Endothelial cell of umbilical vein (primary cell): ENCODE measurements around the gene TSPAN10. TPM values are rescaled to one million over a fixed set of nuclear protein-coding genes. Genes with fewer than 3 reads are reported as not detected.

ENCODE experiments used
- BruUV-seq: library from RNA; stranded (reverse); fragments of 400-500 nt; replicated peaks from 2 replicates; lab custom pipeline; 2021; lab: Mats Ljungman, UMichigan
- CTCF ChIA-PET: fragments of 300-600, 350-600 bp; sonication (Branson Sonifier 250); formaldehyde crosslinking; loops from one replicate; lab custom pipeline; 2021; ENCODE audit warnings: antibody characterized with exemption, inconsistent platforms; lab: Charles Lee
- POLR2A ChIA-PET: fragments of 300-600, 350-600 bp; sonication (Branson Sonifier 250); formaldehyde crosslinking; loops from one replicate; lab custom pipeline; 2021; ENCODE audit warnings: antibody characterized with exemption, inconsistent platforms; lab: Charles Lee
- DNase-seq: peaks from one replicate; pipeline ENCODE4 v3.0.0-alpha.2; 2011; ENCODE audit warnings: low read depth, low spot score
- FAIRE-seq: peaks from 2 replicates; lab custom pipeline; 2011; peaks lifted over from hg19 to GRCh38; lab: Jason Lieb, UNC
- H2AFZ ChIP-seq: 2 replicates; pipeline ENCODE4 v1.6.0; 2012; ENCODE audit warnings: low read depth, low read length, control low read depth, inconsistent platforms
- H3K27ac ChIP-seq: 2 replicates; pipeline ENCODE4 v1.5.1; 2011; ENCODE audit warnings: low read depth, mild to moderate bottlenecking, control low read depth, low read length, moderate library complexity; ENCODE audit not compliant: insufficient read depth
- H3K27me3 ChIP-seq, 2 experiments: 2 replicates each; pipeline versions ENCODE4 v1.6.0 to v1.6.1; 2011; ENCODE audit warnings: low read length in 2 of 2, mixed read lengths in 1 of 2; ENCODE audit not compliant: control insufficient read depth in 2 of 2, insufficient read depth in 2 of 2
- H3K36me3 ChIP-seq, 2 experiments: 2 replicates in 1 of 2; 3 replicates in 1 of 2; pipeline ENCODE4 v1.5.1; 2011; ENCODE audit warnings: low read length in 2 of 2, mild to moderate bottlenecking in 1 of 2, moderate library complexity in 1 of 2; ENCODE audit not compliant: control insufficient read depth in 2 of 2, insufficient read depth in 2 of 2; ENCODE audit errors: extremely low read depth in 1 of 2
- H3K4me1 ChIP-seq: 3 replicates; pipeline ENCODE4 v1.5.1; 2011; ENCODE audit warnings: mild to moderate bottlenecking, low read length; ENCODE audit not compliant: control insufficient read depth, insufficient read depth; ENCODE audit errors: extremely low read depth
- H3K4me2 ChIP-seq: 2 replicates; pipeline ENCODE4 v1.6.1; 2011; ENCODE audit warnings: low read length, control low read depth, mixed read lengths; ENCODE audit not compliant: insufficient read depth
- H3K4me3 ChIP-seq, 3 experiments: fragments of 200-600 bp in 1 of 3; sonication (generic), shearing (Covaris generic) in 1 of 3; replicated peaks in 1 of 3; 2 replicates each; pipeline ENCODE4 v1.5.1; 2011 to 2016; ENCODE audit warnings: control low read depth in 3 of 3, low read length in 3 of 3, mild to moderate bottlenecking in 2 of 3, inconsistent platforms in 1 of 3, low read depth in 1 of 3, moderate library complexity in 1 of 3; ENCODE audit not compliant: insufficient read depth in 1 of 3
- H3K79me2 ChIP-seq: 2 replicates; pipeline ENCODE4 v1.6.0; 2012; ENCODE audit warnings: low read length, inconsistent platforms; ENCODE audit not compliant: control insufficient read depth, insufficient read depth
- H3K9ac ChIP-seq: replicated peaks from 2 replicates; pipeline ENCODE3; 2011; ENCODE audit warnings: low read length, control low read depth; ENCODE audit not compliant: insufficient read depth; ENCODE audit errors: extremely low read depth
- H3K9me1 ChIP-seq: replicated peaks from 3 replicates; pipeline ENCODE4 v1.6.0; 2011; ENCODE audit warnings: mild to moderate bottlenecking, low read length; ENCODE audit not compliant: control insufficient read depth, insufficient read depth; ENCODE audit errors: extremely low read depth
- H3K9me3 ChIP-seq: replicated peaks from 2 replicates; pipeline ENCODE4 v1.5.1; 2012; ENCODE audit warnings: low read length, inconsistent platforms; ENCODE audit not compliant: control insufficient read depth, insufficient read depth
- H4K20me1 ChIP-seq: replicated peaks from 2 replicates; pipeline ENCODE3; 2011; ENCODE audit warnings: mild to moderate bottlenecking, low read length; ENCODE audit not compliant: control insufficient read depth, insufficient read depth; ENCODE audit errors: extremely low read depth
- EZH2 ChIP-seq: IDR thresholded peaks from 2 replicates; pipeline ENCODE4 v1.6.1; 2012; ENCODE audit warnings: borderline replicate concordance, low read depth, mild to moderate bottlenecking, moderate library complexity, low read length, inconsistent platforms; ENCODE audit not compliant: severe bottlenecking
- FOS ChIP-seq: IDR thresholded peaks from 2 replicates; pipeline ENCODE4 v1.6.1; 2011; ENCODE audit warnings: mild to moderate bottlenecking, low read length, moderate library complexity, borderline replicate concordance; ENCODE audit not compliant: insufficient read depth
- GATA2 ChIP-seq: IDR thresholded peaks from 2 replicates; pipeline ENCODE4 v1.7.0; 2011; ENCODE audit warnings: low read depth, mild to moderate bottlenecking, moderate library complexity, mixed read lengths, low read length; ENCODE audit not compliant: insufficient read length, insufficient read depth
- JUN ChIP-seq: IDR thresholded peaks from 2 replicates; pipeline ENCODE4 v1.6.1; 2011; ENCODE audit warnings: borderline replicate concordance, low read depth; ENCODE audit not compliant: insufficient read length, insufficient read depth
- MYC ChIP-seq: IDR thresholded peaks from one replicate; pipeline ENCODE4 v1.6.1; 2011; ENCODE audit warnings: mild to moderate bottlenecking, low read depth, low read length
- POLR2A ChIP-seq: IDR thresholded peaks from 2 replicates; pipeline ENCODE4 v1.6.1; 2012; ENCODE audit warnings: low read depth, mild to moderate bottlenecking, control low read depth, low read length
- POLR2AphosphoS5 ChIP-seq: IDR thresholded peaks from 2 replicates; pipeline ENCODE4 v1.6.1; 2012; ENCODE audit warnings: low read depth, mild to moderate bottlenecking, control low read depth, low read length, moderate library complexity; ENCODE audit not compliant: insufficient read depth
- dilution Hi-C: fragments of 300-500 bp; cut with MboI; formaldehyde crosslinking; loops from one replicate; pipeline ENCODE4 v1.15.0; 2019; ENCODE audit warnings: low sequenced_read_pairs; ENCODE audit not compliant: extremely low pct_ligation_motif_present
- intact Hi-C: fragments of 100-400 bp; cut with micrococcal nuclease; formaldehyde crosslinking; loops from one replicate; pipeline ENCODE4 v1.10.0; 2022
- polyA plus RNA-seq, 4 experiments: library from polyadenylated mRNA; depleted of rRNA in 3 of 4; stranded (reverse) in 3 of 4; unstranded in 1 of 4; fragments of >200 nt; gene quantifications; 2 replicates each; pipeline versions ENCODE4 v1.2.1 to v1.2.3, GENCODE V29; 2011 to 2012; ENCODE audit warnings: missing spikeins in 1 of 4
- total RNA-seq: library from RNA; stranded (reverse); gene quantifications from 2 replicates; pipeline ENCODE4 v1.2.3, GENCODE V29; 2021
- TF ChIP-seq, protein P1 (sequence below): IDR thresholded peaks from 2 replicates; pipeline ENCODE4 v1.6.1; 2011; ENCODE audit not compliant: insufficient read depth, insufficient read length
- TF ChIP-seq, protein P2 (sequence below), 2 donors: IDR thresholded peaks; 1 replicate in 1 of 2; 2 replicates in 1 of 2; pipeline ENCODE4 v1.5.1; 2011; ENCODE audit warnings: low read length in 2 of 2, mild to moderate bottlenecking in 2 of 2, moderate library complexity in 2 of 2, control low read depth in 1 of 2, inconsistent platforms in 1 of 2, low read depth in 1 of 2; ENCODE audit not compliant: insufficient read depth in 1 of 2; ENCODE audit errors: extremely low read depth in 1 of 2

TSPAN10 gene
- total and polyA plus RNA-seq, 2 donors (not counting 3 experiments of a cell fraction or from before 2014, with no cell fraction given): 0.91 to 1.1 TPM

GRCh38 chr17:81681672-81682071 is 44.7 kb downstream of the TSPAN10 start:
- DNase-seq: no peak

More at GRCh38 chr17:81681672-81682071, 44.7 kb downstream of the TSPAN10 start:
- H3K27ac ChIP-seq: no peak overlapping the region
- H3K36me3 ChIP-seq: peaks cover 6 to 13% of the 10 kb centered on the region in 2 experiments
- H3K9me1 ChIP-seq: no peaks in the 10 kb centered on the region
- no peaks in the 10 kb centered on the region for H3K27me3 ChIP-seq
- no peak overlapping the region for H2AFZ ChIP-seq
- peaks cover 16% of the 10 kb centered on the region for H3K4me1 ChIP-seq
- TF ChIP-seq MYC: no peak
- no peak for TF ChIP-seq GATA2
- TF ChIP-seq FOS: no peak
- no peak for TF ChIP-seq JUN
- TF ChIP-seq, protein P1, sequence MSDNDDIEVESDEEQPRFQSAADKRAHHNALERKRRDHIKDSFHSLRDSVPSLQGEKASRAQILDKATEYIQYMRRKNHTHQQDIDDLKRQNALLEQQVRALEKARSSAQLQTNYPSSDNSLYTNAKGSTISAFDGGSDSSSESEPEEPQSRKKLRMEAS: no peak
- no peak for TF ChIP-seq POLR2AphosphoS5
- no peak for TF ChIP-seq EZH2
- TF ChIP-seq POLR2A: no peak
- TF ChIP-seq, protein P2, sequence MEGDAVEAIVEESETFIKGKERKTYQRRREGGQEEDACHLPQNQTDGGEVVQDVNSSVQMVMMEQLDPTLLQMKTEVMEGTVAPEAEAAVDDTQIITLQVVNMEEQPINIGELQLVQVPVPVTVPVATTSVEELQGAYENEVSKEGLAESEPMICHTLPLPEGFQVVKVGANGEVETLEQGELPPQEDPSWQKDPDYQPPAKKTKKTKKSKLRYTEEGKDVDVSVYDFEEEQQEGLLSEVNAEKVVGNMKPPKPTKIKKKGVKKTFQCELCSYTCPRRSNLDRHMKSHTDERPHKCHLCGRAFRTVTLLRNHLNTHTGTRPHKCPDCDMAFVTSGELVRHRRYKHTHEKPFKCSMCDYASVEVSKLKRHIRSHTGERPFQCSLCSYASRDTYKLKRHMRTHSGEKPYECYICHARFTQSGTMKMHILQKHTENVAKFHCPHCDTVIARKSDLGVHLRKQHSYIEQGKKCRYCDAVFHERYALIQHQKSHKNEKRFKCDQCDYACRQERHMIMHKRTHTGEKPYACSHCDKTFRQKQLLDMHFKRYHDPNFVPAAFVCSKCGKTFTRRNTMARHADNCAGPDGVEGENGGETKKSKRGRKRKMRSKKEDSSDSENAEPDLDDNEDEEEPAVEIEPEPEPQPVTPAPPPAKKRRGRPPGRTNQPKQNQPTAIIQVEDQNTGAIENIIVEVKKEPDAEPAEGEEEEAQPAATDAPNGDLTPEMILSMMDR (IDR thresholded peaks at IDR 0.05; ENCODE audit: extremely low read depth in 1 of 2, insufficient read depth in 1 of 2, low read depth in 1 of 2, low read length in 2 of 2): no peak
- H3K9me3 ChIP-seq: no peaks in the 10 kb centered on the region
- no peak overlapping the region for H3K9ac ChIP-seq
- no peaks in the 10 kb centered on the region for H4K20me1 ChIP-seq
- FAIRE-seq: no peak
- H3K4me3 ChIP-seq: no peak overlapping the region
- BruUV-seq: no TSS peak
- intact Hi-C loops (no loop called here), dilution Hi-C loops (no loop called here)
- ChIA-PET POLR2A (no interaction called here), CTCF (no interaction called here)
- H3K4me2 ChIP-seq: no peak overlapping the region
- H3K79me2 ChIP-seq: peaks cover 45% of the 10 kb centered on the region
